Stimulated activated CD4-positive, alpha-beta T cell treated with anti-CD3 and anti-CD28 coated beads, Interleukin-2, amount 100 ng/mL, for 24 hours (primary cell): ENCODE data around the gene TMEM17.

Experiments used
- DNase-seq, 2 donors: peaks; one replicate each; pipeline ENCODE4 v3.0.0-alpha.2; 2020

The TMEM17 gene

GRCh38 chr2:62471404-62471803 is 34.6 kb downstream of the TMEM17 start:
- DNase-seq: no peak

GRCh38 chr2:62469548-62469947 is 36.4 kb downstream of the TMEM17 start:
- DNase-seq: no peak

GRCh38 chr2:62469114-62469513 is 36.9 kb downstream of the TMEM17 start:
- no peak for DNase-seq

DNA sequence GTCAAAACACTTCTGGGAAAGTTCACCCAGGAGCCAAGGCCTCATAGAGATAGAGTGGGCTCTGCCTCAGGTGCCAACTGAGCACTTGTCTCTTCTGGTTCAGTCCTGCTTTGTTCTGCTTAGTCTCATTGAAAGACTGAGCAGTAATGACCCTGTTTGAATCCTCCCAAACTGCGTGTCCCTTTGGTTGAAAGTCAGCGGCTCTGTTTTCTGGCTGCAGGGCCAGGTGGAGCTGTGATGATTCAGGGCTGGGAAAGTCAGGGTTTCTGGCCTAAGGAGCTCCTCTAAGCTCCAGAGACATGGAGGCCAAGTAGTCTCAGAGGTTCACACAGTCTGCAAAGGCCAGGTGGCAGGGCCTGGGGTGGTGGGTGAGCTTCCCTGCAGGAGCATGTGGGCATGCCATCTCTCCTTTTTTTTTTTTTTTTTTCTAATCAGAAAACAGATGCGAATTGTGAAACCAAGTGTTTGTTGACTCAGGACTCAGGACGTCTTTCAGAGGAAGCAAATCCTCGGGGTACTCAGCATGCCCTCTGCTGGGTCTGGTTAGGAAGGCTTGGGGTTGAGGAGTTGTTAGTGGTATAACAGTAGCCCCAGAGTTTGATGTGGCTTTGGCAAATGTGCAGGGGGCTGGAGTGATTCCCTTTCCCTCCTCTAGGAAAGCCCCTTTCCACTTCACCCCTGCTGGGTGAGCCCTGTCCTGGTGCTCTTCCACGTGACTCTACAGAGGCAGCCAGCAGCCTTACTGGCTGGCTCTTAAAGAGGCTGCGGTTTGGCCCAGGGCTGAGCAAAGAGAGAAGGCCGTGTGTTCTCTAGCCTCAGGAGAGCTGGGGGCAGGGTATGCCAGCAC is 38.3 kb downstream of the TMEM17 start:
- no peak for DNase-seq

DNA sequence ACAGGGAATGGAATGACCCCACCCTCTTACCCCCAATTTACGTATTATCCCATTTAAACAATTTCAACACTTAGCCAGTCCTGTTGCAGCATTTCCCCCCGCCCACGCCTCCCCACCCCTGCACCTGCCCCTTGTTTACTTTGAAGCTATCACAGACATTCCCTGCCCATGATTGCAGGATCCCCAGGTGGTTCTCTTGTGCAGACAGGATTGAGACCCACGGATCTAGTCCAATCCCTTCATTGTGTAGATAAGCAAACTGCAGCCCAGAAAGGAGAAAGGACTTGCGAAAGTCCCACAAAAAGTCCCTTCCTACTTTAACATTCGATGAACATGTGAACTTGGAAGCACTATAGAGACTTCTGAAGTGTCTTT is 38.9 kb downstream of the TMEM17 start:
- no peak for DNase-seq

- DNase-seq: no peak
These were observed 39.5 kb downstream of the TMEM17 start for GRCh38 chr2:62466503-62466854.

DNA sequence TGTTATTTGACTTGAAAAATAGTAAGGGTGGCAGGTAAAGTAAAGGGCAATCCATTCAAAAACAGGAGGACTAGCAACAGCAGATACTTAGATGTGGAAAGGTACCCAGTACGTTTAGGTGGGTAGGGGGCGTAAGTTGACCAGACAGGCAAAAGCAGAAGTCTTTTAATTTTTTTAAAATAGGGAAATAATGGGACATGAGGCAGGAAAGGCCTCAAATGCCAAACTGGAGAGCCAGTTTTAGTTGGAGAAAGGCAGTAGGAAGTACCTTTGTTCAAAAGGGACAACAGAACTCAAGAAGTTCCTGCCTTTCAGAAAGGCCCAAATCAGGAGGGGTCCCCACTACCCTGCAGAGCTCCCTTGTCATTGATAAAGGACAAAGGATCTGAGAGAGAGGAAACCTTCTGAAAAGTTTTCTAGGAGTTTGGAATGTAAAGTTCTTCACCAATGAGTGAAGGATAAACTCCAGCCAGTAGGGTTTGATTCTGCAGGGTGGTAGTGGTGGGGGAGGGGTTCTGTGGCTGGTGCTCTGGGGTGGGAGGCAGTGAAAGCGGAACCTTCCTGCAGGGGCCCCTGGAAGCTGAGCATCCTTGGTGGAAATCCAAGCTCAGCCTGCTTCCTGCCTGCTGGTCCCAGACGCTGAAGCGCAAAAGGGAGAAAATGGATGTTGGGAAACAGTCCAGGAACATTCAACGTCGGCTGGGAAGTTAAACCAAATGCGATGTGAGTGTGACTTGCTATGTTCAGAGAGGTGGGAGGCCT is 40.1 kb downstream of the TMEM17 start:
- DNase-seq: no peak

- DNase-seq: no peak
These were observed 40.8 kb downstream of the TMEM17 start for GRCh38 chr2:62465039-62465740.

DNA sequence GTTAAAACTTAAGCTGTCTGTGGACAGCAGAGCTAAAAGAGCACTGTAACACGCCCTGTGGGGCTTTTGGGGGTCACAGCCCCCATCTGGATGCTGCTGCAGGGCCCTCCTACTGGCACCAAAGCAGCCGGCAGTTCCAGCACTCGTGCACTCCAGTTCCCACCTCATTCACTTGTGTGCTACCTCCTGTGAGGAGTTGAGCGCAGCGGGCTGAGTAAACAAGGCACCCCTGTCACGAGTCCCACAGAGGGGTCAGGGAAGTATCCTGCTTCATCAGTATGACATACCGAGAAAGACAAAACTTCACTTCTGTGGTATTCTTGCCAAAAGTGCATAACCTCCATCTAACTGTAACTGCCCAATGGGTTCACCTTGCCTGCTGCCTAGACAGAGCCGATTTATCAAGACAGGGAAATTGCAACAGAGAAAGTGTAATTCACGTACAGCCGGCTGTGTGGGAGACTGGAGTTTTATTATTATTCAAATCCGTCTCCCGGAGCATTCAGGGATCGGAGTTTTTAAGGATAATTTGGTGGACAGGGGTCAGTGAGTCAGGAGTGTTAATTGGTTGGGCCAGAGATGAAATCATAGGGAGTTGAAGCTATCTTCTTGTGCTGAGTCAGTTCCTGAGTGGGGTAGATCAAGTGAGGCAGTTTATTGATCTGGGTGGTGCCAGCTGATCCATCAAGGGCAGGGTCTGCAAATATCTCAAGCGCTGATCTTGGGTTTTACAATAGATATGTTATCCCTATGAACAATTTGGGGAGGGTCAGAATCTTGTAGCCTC is 41.6 kb downstream of the TMEM17 start:
- no peak for DNase-seq

DNA sequence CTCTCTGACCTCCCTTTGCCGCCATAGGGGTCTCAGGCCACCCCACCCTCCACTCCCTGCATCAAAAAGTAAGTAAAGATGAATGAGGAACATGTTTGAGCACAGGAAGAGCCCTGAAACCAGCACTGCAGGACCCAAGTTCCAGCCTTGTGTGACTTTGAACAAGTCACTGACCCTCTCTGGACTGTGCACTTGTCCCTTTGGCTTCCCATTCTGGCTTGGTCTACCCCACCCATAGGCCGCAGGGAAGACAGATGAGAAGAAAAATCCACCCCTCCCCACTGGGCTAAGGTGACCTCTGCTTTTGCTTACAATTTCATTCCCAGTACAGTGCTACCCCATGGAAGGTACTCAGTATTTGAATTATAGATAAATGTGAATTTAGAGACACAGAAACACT is 43.8 kb downstream of the TMEM17 start:
- DNase-seq: no peak

- no peak for DNase-seq
These were observed 44.3 kb downstream of the TMEM17 start for GRCh38 chr2:62461707-62462106.

- no peak for DNase-seq
These were observed 44.9 kb downstream of the TMEM17 start for GRCh38 chr2:62461017-62461553.

GRCh38 chr2:62460175-62460574 is 45.8 kb downstream of the TMEM17 start:
- no peak for DNase-seq

DNA sequence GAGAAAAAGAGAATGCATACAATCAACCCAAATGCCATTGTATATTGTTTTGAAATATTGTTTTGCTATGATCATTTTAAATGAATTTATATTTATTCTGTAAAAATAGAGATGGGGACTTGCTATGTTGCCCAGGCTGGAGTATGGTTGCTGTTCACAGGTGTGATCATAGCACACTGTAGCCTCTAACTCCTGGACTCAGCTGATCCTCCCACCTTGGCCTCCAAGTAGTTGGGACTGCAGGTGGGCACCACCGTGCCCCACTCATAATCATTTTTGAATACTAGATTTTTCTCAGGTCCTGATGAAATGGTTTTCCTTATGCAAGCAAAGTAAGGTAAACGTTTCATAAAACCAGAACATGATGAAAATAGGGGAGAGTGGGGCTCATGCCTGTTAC is 46.3 kb downstream of the TMEM17 start:
- DNase-seq: no peak

- no peak for DNase-seq
These were observed 46.9 kb downstream of the TMEM17 start for GRCh38 chr2:62459106-62459505.

DNA sequence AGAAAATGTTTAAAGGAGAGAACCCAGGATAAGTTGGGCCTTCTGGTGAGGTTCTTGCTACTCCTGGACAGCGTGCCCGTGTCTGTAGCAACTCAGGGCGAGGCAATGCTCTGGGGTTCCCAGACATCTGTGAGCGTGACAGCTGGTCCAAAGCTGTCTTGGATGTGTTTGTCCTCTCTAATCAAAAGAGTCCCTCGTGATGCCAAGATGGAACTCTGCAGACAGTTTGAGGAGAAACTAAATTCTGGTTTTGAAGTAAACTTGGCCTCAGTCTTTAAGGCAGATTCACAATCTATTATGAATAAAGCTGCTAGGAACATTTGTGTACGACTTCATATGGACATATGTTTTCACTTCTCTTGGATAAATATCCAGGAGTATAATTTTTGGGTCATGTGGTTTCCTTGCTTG is 47.3 kb downstream of the TMEM17 start:
- no peak for DNase-seq

GRCh38 chr2:62458206-62458641 is 47.8 kb downstream of the TMEM17 start:
- no peak for DNase-seq

- no peak for DNase-seq
These were observed 48.4 kb downstream of the TMEM17 start for GRCh38 chr2:62457556-62457955.

- DNase-seq: peak; percentile 71 to 78
These were observed 49.1 kb downstream of the TMEM17 start for GRCh38 chr2:62456721-62457539.

DNA sequence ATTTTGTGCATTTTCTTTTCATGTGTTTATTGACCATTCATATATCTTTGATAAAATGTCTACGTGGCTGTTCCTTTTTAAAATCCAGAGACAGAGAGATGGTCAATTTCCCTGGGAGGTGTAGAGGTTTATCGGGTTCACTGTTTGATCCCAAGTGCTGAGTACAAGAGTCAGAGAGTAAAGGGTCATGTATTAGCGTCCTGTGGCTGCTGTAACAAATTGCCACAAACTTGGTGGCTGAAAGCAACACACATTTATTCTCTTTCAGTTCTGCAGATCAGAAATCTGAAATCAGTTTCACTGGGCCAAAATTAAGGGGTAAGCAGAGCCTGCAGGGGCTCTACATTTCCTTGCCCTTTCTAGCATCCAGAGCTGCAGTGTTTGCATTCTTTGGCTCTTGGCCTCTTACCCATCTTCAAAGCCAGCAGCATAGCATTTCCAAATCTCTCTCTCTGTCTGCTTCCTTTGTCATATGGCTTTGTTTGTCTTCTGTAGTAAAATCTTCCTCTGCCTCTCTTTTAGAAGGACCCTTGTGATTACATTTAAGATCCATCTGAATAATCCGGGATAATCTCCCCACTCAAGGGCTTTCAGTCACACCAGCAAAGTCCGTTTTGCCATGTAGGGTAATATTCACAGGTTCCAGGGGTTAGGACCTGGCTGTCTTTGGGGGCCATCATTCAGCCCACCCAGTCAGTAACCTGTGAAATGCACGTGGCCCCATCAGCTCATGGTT is 49.9 kb downstream of the TMEM17 start:
- no peak for DNase-seq

GRCh38 chr2:62453955-62454354 is 52.0 kb downstream of the TMEM17 start:
- no peak for DNase-seq
